Natural killer cell (primary cell): ENCODE results near the gene CHST7. TPM values are rescaled to one million over a fixed set of nuclear protein-coding genes. Genes with fewer than 3 reads are reported as not detected.

Source experiments
- ATAC-seq, 3 donors: fragments of 150-1000 bp in 2 of 3; fragments of 200-7000 bp in 1 of 3; cut with Tn5 transposase; 1 replicate in 1 of 3; 2 replicates in 2 of 3; pipeline ENCODE4 v1.10.0; 2021; ENCODE audit warnings: mild to moderate bottlenecking in 2 of 3, moderate library complexity in 2 of 3
- DNase-seq, 2 donors: peaks; one replicate each; pipeline versions ENCODE4 v3.0.0 to v3.0.0-alpha.2; 2013 to 2021; ENCODE audit warnings: mixed read lengths in 1 of 2
- H3K27ac ChIP-seq: one replicate; pipeline ENCODE4 v1.5.1; 2013; ENCODE audit warnings: mild to moderate bottlenecking, low read length
- H3K27me3 ChIP-seq: one replicate; pipeline ENCODE4 v1.6.1; 2013; ENCODE audit warnings: low read length; ENCODE audit not compliant: control insufficient read depth, insufficient read depth
- H3K36me3 ChIP-seq: one replicate; pipeline ENCODE4 v1.6.1; 2013; ENCODE audit warnings: low read length; ENCODE audit not compliant: control insufficient read depth, insufficient read depth
- H3K4me1 ChIP-seq: one replicate; pipeline ENCODE4 v1.6.1; 2013; ENCODE audit warnings: low read length; ENCODE audit not compliant: control insufficient read depth, insufficient read depth
- H3K4me3 ChIP-seq: one replicate; pipeline ENCODE4 v1.5.1; 2013; ENCODE audit warnings: low read length
- H3K9me3 ChIP-seq: one replicate; pipeline ENCODE4 v1.6.1; 2013; ENCODE audit warnings: low read length; ENCODE audit not compliant: control insufficient read depth, insufficient read depth
- H3K27ac Mint-ChIP-seq, 2 donors: one replicate each; pipeline ENCODE4 v1.8.0; 2022; ENCODE audit warnings: mild to moderate bottlenecking in 2 of 2, mixed read lengths in 2 of 2, moderate library complexity in 1 of 2
- H3K27me3 Mint-ChIP-seq, 2 donors: one replicate each; pipeline ENCODE4 v1.8.0; 2022; ENCODE audit warnings: low read depth in 2 of 2, mixed read lengths in 2 of 2
- H3K36me3 Mint-ChIP-seq: one replicate; pipeline ENCODE4 v1.8.0; 2022; ENCODE audit warnings: mixed read lengths
- H3K4me1 Mint-ChIP-seq, 2 donors: one replicate each; pipeline ENCODE4 v1.8.0; 2022; ENCODE audit warnings: mixed read lengths in 2 of 2
- H3K4me3 Mint-ChIP-seq: one replicate; pipeline ENCODE4 v1.8.0; 2022; ENCODE audit warnings: mild to moderate bottlenecking, moderate library complexity, mixed read lengths
- H3K9me3 Mint-ChIP-seq, 2 donors: one replicate each; pipeline ENCODE4 v1.8.0; 2022; ENCODE audit warnings: mixed read lengths in 2 of 2
- WGBS: methylation state at CpG from one replicate; pipeline ENCODE4 v1.1.7; 2013; ENCODE audit warnings: missing lambda C conversion rate; ENCODE audit not compliant: insufficient coverage; 5-methylcytosine and 5-hydroxymethylcytosine counted together
- intact Hi-C: fragments of 100-400 bp; cut with micrococcal nuclease; formaldehyde crosslinking; loops from one replicate; pipeline ENCODE4 v1.14.2; 2022
- total RNA-seq, 4 donors: library from RNA; stranded (reverse); fragments of 120-200 nt in 1 of 4; gene quantifications; one replicate each; pipeline versions ENCODE4 v1.2.3 to v1.2.4, GENCODE V29; 2013 to 2022
- TF ChIP-seq, protein P1 (sequence below): fragments of 200-600 bp; IDR thresholded peaks from one replicate; pipeline ENCODE4 v1.8.0; 2022; ENCODE audit warnings: antibody characterized with exemption

Gene CHST7
- total RNA-seq, 3 donors from 2014 or later (not counting 1 experiment from before 2014, with no cell fraction given): 8.7 to 15.9 (median 11.8) TPM

DNA sequence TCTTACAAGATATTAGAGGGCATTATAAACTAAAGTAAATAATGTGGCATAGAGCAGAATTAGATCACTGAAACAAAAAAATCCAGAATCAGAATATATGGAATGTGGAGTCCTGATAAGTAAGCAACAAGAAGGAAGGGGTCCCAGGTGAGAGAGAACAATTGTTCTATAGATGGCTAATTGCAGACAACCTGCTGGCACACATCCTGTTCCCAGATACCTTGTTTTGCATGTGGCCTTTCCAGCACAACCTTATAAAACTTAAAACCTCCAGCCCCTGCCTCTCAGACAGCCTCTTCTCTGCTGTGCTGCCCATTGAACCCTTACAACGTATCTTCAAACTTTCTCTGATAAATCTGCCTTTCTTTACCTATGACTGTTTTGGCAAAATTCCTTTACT lies 23.7 kb upstream of the CHST7 start:
- intact Hi-C loops: loop anchor here (5.0 to 10.0 kb wide), 3 partner anchors 88 to 785 kb away; no protein-coding TSS in a partner anchor
- H3K4me3 Mint-ChIP-seq: no peak overlapping the region
- H3K27ac Mint-ChIP-seq: no peak overlapping the region

DNA sequence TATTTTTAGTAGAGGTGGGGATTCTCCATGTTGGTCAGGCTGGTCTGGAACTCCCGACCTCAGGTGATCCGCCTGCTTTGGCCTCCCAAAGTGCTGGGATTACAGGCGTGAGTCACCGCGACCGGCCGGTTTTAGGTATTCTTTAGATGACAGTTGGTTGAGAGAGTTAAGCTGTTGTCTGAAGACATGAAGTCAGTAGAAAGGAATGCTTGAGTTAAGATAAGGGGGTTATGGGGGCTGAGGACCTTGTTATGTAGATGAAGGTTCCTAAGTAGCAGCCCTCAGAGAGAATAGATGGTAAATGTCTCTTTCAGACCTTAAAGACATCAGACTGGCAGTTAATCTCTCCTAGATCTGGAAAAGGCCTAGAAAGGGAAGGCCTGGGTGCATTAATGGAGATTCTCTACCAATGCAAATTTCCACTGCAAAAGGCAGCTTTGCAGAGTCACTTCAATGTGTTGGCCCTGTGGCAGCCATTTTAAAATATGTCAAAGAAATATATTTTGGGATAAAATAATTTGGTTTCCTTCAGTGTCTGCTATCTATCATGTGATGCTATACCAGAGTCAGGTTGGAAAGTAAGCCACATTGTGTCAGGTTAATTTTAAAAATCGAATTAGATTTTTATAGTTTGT lies 22.0 kb upstream of the CHST7 start:
- H3K9me3 ChIP-seq: no peaks in the 10 kb centered on the region
- H3K27ac ChIP-seq: no peak overlapping the region
- H3K27ac Mint-ChIP-seq: no peak overlapping the region
- no peak for ATAC-seq
- 96% methylated on average over 7 of the region's 8 CpGs for WGBS
- intact Hi-C loops: no loop called here
- H3K36me3 ChIP-seq: no peaks in the 10 kb centered on the region
- peaks cover under 1% of the 10 kb centered on the region for H3K4me1 ChIP-seq
- no peaks in the 10 kb centered on the region for H3K27me3 Mint-ChIP-seq
- peaks cover 1 to 3% of the 10 kb centered on the region in 2 donors for H3K4me1 Mint-ChIP-seq
- DNase-seq: no peak
- H3K4me3 Mint-ChIP-seq: no peak overlapping the region
- H3K36me3 Mint-ChIP-seq: no peaks in the 10 kb centered on the region
- H3K9me3 Mint-ChIP-seq: no peaks in the 10 kb centered on the region
- no peaks in the 10 kb centered on the region for H3K27me3 ChIP-seq
- no peak overlapping the region for H3K4me3 ChIP-seq
- TF ChIP-seq, protein P1, sequence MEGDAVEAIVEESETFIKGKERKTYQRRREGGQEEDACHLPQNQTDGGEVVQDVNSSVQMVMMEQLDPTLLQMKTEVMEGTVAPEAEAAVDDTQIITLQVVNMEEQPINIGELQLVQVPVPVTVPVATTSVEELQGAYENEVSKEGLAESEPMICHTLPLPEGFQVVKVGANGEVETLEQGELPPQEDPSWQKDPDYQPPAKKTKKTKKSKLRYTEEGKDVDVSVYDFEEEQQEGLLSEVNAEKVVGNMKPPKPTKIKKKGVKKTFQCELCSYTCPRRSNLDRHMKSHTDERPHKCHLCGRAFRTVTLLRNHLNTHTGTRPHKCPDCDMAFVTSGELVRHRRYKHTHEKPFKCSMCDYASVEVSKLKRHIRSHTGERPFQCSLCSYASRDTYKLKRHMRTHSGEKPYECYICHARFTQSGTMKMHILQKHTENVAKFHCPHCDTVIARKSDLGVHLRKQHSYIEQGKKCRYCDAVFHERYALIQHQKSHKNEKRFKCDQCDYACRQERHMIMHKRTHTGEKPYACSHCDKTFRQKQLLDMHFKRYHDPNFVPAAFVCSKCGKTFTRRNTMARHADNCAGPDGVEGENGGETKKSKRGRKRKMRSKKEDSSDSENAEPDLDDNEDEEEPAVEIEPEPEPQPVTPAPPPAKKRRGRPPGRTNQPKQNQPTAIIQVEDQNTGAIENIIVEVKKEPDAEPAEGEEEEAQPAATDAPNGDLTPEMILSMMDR: no peak

More for the DNA sequence above, 23.7 kb upstream of the CHST7 start:
- DNase-seq (no peak), ATAC-seq (no peak)
- Histone ChIP-seq H3K36me3 (no peaks in the 10 kb centered on the region), H3K4me1 (peaks cover 10% of the 10 kb centered on the region), H3K27ac (no peak overlapping the region), H3K9me3 (no peaks in the 10 kb centered on the region), H3K4me3 (no peak overlapping the region), H3K27me3 (no peaks in the 10 kb centered on the region)
- Mint-ChIP-seq H3K36me3 (no peaks in the 10 kb centered on the region), H3K9me3 (no peaks in the 10 kb centered on the region), H3K4me1 (peaks cover 15 to 18% of the 10 kb centered on the region in 2 donors), H3K27me3 (no peaks in the 10 kb centered on the region)
- TF ChIP-seq, protein P1: no peak
- WGBS: 92% methylated on average over 1 of the region's 1 CpG

DNA sequence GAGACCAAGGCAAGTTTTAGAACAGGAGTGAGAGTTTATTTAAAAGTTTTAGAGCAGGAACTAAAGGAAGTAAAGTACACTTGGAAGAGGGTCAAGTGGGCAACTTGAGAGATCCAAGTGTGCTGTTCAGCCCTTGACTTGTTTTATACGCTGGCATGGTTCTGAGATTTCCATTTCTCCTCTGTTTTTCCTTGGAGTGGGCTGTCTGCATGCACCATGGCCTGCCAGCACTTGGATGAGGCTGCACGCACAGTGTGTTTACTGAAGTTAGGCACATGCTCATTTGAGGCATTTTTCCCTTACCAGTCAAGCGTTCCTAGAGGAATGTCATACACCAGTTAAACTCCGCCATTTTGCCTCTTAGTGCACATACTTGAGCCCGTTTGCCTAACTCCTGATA lies 19.6 kb upstream of the CHST7 start:
- 98% methylated on average over 5 of the region's 5 CpGs for WGBS
- TF ChIP-seq, protein P1: no peak
- Histone ChIP-seq H3K4me1 (no peaks in the 10 kb centered on the region), H3K36me3 (no peaks in the 10 kb centered on the region), H3K4me3 (no peak overlapping the region), H3K27me3 (no peaks in the 10 kb centered on the region), H3K27ac (no peak overlapping the region), H3K9me3 (no peaks in the 10 kb centered on the region)
- intact Hi-C loops: no loop called here
- DNase-seq: no peak
- Mint-ChIP-seq H3K4me3 (no peak overlapping the region), H3K27ac (no peak overlapping the region), H3K9me3 (no peaks in the 10 kb centered on the region), H3K27me3 (no peaks in the 10 kb centered on the region), H3K36me3 (no peaks in the 10 kb centered on the region), H3K4me1 (no peaks in the 10 kb centered on the region)
- no peak for ATAC-seq

DNA sequence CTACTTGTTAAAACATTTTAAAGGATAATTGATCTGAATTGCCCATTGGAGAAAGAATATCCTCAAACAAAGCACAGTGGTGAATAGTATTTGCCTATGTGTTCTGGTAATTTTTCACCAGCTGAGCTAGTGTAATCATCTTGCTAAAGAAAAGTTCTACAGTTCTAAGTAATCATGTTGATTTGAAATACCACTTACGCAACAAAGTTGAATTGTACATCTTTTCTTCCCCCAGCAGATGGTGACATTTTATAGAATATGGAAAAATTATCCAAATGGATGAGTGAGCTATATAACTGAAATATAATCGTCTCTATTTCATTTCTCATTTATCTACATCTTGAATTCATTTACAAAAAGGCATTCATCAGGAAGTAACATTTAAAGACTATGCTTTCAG lies 18.6 kb upstream of the CHST7 start:
- no peaks in the 10 kb centered on the region for H3K36me3 ChIP-seq
- Mint-ChIP-seq H3K27me3 (no peaks in the 10 kb centered on the region), H3K4me1 (no peaks in the 10 kb centered on the region), H3K27ac (no peak overlapping the region), H3K9me3 (no peaks in the 10 kb centered on the region), H3K4me3 (no peak overlapping the region), H3K36me3 (no peaks in the 10 kb centered on the region)
- WGBS: no CpG with 5 or more reads among the region's 2 CpGs
- intact Hi-C loops: no loop called here
- H3K4me3 ChIP-seq: no peak overlapping the region
- H3K27ac ChIP-seq: no peak overlapping the region
- H3K9me3 ChIP-seq: no peaks in the 10 kb centered on the region
- H3K27me3 ChIP-seq: no peaks in the 10 kb centered on the region
- DNase-seq (peak in 1 of 2 donors; percentile 33), ATAC-seq (no peak)
- TF ChIP-seq, protein P1: no peak
- H3K4me1 ChIP-seq: no peaks in the 10 kb centered on the region
